Esophagus muscularis mucosa (tissue), 4 donors: Measurements from ENCODE around the gene DSG3.

ENCODE experiments used
- EP300 ChIP-seq: sonication (generic); formaldehyde crosslinking; IDR thresholded peaks from one replicate; pipeline ENCODE4 v1.6.1; 2017; ENCODE audit warnings: antibody characterized with exemption
- POLR2A ChIP-seq: fragments of 450-650 bp; IDR thresholded peaks from one replicate; pipeline ENCODE4 v1.6.1; 2017; ENCODE audit warnings: antibody characterized with exemption, moderate library complexity, mild to moderate bottlenecking, low read depth
- POLR2AphosphoS5 ChIP-seq, 2 donors: sonication (generic); formaldehyde crosslinking; IDR thresholded peaks; one replicate each; pipeline ENCODE4 v1.6.1; 2017; ENCODE audit warnings: antibody characterized with exemption in 2 of 2
- TF ChIP-seq, protein P1 (sequence below), 3 experiments: fragments of 200-600 bp in 2 of 3; fragments of 450-650 bp in 1 of 3; sonication (generic) in 2 of 3; IDR thresholded peaks; one replicate each; pipeline ENCODE4 v1.5.1; 2017 to 2019; ENCODE audit warnings: antibody characterized with exemption in 3 of 3, mild to moderate bottlenecking in 2 of 3, moderate library complexity in 1 of 3

DNA sequence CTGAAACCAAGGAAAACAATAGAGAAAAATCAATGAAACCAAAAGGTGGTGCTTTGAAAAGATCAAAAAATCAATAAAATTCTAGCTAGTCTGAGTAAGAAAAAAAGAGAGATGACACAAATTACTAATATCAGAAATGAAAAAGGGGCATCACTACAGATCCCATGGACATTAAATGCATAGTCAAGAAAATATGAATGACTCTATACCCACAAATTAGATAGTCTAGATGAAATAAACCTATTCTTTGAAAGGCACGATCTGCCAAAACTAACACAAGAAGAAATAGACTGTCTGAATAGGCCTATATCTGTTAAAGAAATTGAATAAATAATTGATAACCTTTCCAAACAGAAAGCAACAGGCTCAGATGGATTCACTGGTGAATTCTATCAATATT, 15.2 kb upstream of the DSG3 start:
- TF ChIP-seq, protein P1, sequence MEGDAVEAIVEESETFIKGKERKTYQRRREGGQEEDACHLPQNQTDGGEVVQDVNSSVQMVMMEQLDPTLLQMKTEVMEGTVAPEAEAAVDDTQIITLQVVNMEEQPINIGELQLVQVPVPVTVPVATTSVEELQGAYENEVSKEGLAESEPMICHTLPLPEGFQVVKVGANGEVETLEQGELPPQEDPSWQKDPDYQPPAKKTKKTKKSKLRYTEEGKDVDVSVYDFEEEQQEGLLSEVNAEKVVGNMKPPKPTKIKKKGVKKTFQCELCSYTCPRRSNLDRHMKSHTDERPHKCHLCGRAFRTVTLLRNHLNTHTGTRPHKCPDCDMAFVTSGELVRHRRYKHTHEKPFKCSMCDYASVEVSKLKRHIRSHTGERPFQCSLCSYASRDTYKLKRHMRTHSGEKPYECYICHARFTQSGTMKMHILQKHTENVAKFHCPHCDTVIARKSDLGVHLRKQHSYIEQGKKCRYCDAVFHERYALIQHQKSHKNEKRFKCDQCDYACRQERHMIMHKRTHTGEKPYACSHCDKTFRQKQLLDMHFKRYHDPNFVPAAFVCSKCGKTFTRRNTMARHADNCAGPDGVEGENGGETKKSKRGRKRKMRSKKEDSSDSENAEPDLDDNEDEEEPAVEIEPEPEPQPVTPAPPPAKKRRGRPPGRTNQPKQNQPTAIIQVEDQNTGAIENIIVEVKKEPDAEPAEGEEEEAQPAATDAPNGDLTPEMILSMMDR (IDR thresholded peaks at IDR 0.05): no peak
- no peak for TF ChIP-seq POLR2AphosphoS5 (IDR thresholded peaks at IDR 0.05)
- no peak for TF ChIP-seq POLR2A
- no peak for TF ChIP-seq EP300
